HepG2 (cell line): Measurements from ENCODE around the gene AHR. TPM values are rescaled to one million over a fixed set of nuclear protein-coding genes. Genes with fewer than 3 reads are reported as not detected.
"Not testable (repeated sequence)": the region's sequence is repeated elsewhere in the genome, so short reads cannot be mapped to it uniquely, and the experiment has no call there.

Source experiments
- ATAC-seq: fragments of 200-7000 bp; cut with Tn5 transposase; 3 replicates; pipeline ENCODE4 v1.9.1; 2020; ENCODE audit warnings: mild to moderate bottlenecking, moderate library complexity
- BruUV-seq: library from RNA; stranded (reverse); fragments of 400-500 nt; replicated peaks from 2 replicates; lab custom pipeline; 2021; lab: Mats Ljungman, UMichigan
- CTCF ChIA-PET: fragments of 300-600 bp; formaldehyde crosslinking; extraction: SDS; loops from one replicate; lab custom pipeline; 2021; ENCODE audit warnings: low total read pairs, inconsistent platforms, low intra/inter-chr PET ratio; lab: Yijun Ruan, JAX
- POLR2A ChIA-PET: fragments of 350-600 bp; sonication (Branson Sonifier 250); formaldehyde crosslinking; loops from one replicate; lab custom pipeline; 2020; ENCODE audit warnings: antibody characterized with exemption, inconsistent platforms; lab: Yijun Ruan, JAX
- DNase-seq: peaks from one replicate; pipeline ENCODE4 v3.0.0-alpha.2; 2015; ENCODE audit warnings: low spot score
- FAIRE-seq: peaks from 3 replicates; lab custom pipeline; 2011; peaks lifted over from hg19 to GRCh38; lab: Jason Lieb, UNC
- H2AFZ ChIP-seq: one replicate; pipeline ENCODE4 v1.6.1; 2011; ENCODE audit warnings: low read length, inconsistent platforms
- H3K27ac ChIP-seq: fragments of 300-600 bp; 3 replicates; pipeline ENCODE4 v1.8.0; 2011; ENCODE audit warnings: mixed run types, mild to moderate bottlenecking, mixed read lengths, low read length, inconsistent platforms; ENCODE audit not compliant: insufficient read depth; ENCODE audit errors: extremely low read length
- H3K27me3 ChIP-seq, 2 experiments: fragments of 200-600 bp in 1 of 2; 2 replicates in 1 of 2; 3 replicates in 1 of 2; pipeline versions ENCODE4 v1.6.0 to v1.8.0; 2011; ENCODE audit warnings: low read length in 2 of 2, mild to moderate bottlenecking in 2 of 2, moderate library complexity in 2 of 2, inconsistent platforms in 1 of 2; ENCODE audit not compliant: insufficient read depth in 2 of 2, control insufficient read depth in 1 of 2
- H3K36me3 ChIP-seq, 2 experiments: fragments of 200-600 bp in 1 of 2; replicated peaks in 1 of 2; 2 replicates in 1 of 2; 3 replicates in 1 of 2; pipeline versions ENCODE4 v1.5.1 to v1.8.0; 2011; ENCODE audit warnings: low read length in 2 of 2, inconsistent platforms in 1 of 2; ENCODE audit not compliant: insufficient read depth in 2 of 2, control insufficient read depth in 1 of 2
- H3K4me1 ChIP-seq: 2 replicates; pipeline ENCODE4 v1.5.1; 2012; ENCODE audit warnings: low read length, inconsistent platforms; ENCODE audit not compliant: insufficient read depth
- H3K4me2 ChIP-seq: 2 replicates; pipeline ENCODE4 v1.6.0; 2011; ENCODE audit warnings: low read depth, low read length, inconsistent platforms
- H3K4me3 ChIP-seq, 3 experiments: fragments of 200-600 bp in 1 of 3; sonication (generic), shearing (Covaris generic) in 1 of 3; replicated peaks in 1 of 3; 2 replicates each; pipeline ENCODE4 v1.5.1; 2011 to 2016; ENCODE audit warnings: low read length in 3 of 3, inconsistent platforms in 2 of 3, low read depth in 2 of 3, mild to moderate bottlenecking in 2 of 3, control low read depth in 1 of 3, mixed read lengths in 1 of 3; ENCODE audit not compliant: insufficient read depth in 1 of 3
- H3K79me2 ChIP-seq: one replicate; pipeline ENCODE4 v1.6.1; 2011; ENCODE audit warnings: low read length, inconsistent platforms; ENCODE audit not compliant: insufficient read depth
- H3K9ac ChIP-seq: 2 replicates; pipeline ENCODE4 v1.6.0; 2011; ENCODE audit warnings: mild to moderate bottlenecking, low read depth, low read length, inconsistent platforms; ENCODE audit not compliant: insufficient read depth
- H3K9me3 ChIP-seq: 2 replicates; pipeline ENCODE4 v1.5.1; 2012; ENCODE audit warnings: mild to moderate bottlenecking, low read length
- H4K20me1 ChIP-seq: 2 replicates; pipeline ENCODE4 v1.6.0; 2011; ENCODE audit warnings: inconsistent platforms, mild to moderate bottlenecking, low read length, moderate library complexity; ENCODE audit not compliant: insufficient read depth
- NRL ChIP-seq: sonication (generic); formaldehyde crosslinking; IDR thresholded peaks from 2 replicates; pipeline ENCODE4 v1.5.0; 2020; ENCODE audit warnings: missing genetic modification reagents, mild to moderate bottlenecking, moderate library complexity, borderline replicate concordance
- ZFX ChIP-seq: sonication (generic); formaldehyde crosslinking; IDR thresholded peaks from 2 replicates; pipeline ENCODE4 v1.4.0; 2020; ENCODE audit warnings: mild to moderate bottlenecking, low read depth, missing genetic modification reagents, moderate library complexity
- ZFY ChIP-seq: sonication (generic); formaldehyde crosslinking; IDR thresholded peaks from 2 replicates; pipeline ENCODE4 v1.4.0; 2020; ENCODE audit warnings: missing genetic modification reagents
- ZNF256 ChIP-seq: sonication (generic); formaldehyde crosslinking; conservative IDR thresholded peaks from 2 replicates; pipeline ENCODE4 v1.4.0; 2020; ENCODE audit warnings: missing genetic modification reagents
- WGBS: methylation state at CpG from one replicate; pipeline ENCODE4 v1.1.6; 2017; ENCODE audit warnings: low lambda C conversion rate; 5-methylcytosine and 5-hydroxymethylcytosine counted together
- in situ Hi-C: cut with HindIII; loops from 2 replicates; pipeline ENCODE4 v1.10.0; 2017; ENCODE audit warnings: low pct_unique_long_range_greater_than_20kb; ENCODE audit not compliant: extremely low pct_ligation_motif_present
- intact Hi-C: fragments of 100-400 bp; cut with micrococcal nuclease; formaldehyde crosslinking; loops from one replicate; pipeline ENCODE4 v1.10.0; 2022; ENCODE audit not compliant: unreplicated experiment
- polyA plus RNA-seq, 8 experiments: library from polyadenylated mRNA; depleted of rRNA in 3 of 8; stranded (reverse) in 7 of 8; unstranded in 1 of 8; fragments of >200 nt; fragmentation: Illumina TruSeq in 4 of 8; extraction: Trizol in 4 of 8; gene quantifications; 2 replicates each; pipeline versions ENCODE4 v1.2.1 to v1.2.3, GENCODE V29; 2011 to 2016; ENCODE audit warnings: low read depth in 4 of 8, missing spikeins in 1 of 8, mixed read lengths in 1 of 8; ENCODE audit not compliant: insufficient read depth in 1 of 8
- total RNA-seq, 5 experiments: library from RNA; depleted of rRNA; stranded (reverse); fragments of >200 nt; fragmentation: Illumina TruSeq; extraction: Trizol; gene quantifications; 2 replicates each; pipeline ENCODE4 v1.2.3, GENCODE V29; 2016; ENCODE audit warnings: low read depth in 1 of 5

The AHR gene
- total and polyA plus RNA-seq, 2 of the 13 experiments (the other 11 are each of a cell fraction or from before 2014, with no cell fraction given), result 9.0 to 31.3 TPM

DNA sequence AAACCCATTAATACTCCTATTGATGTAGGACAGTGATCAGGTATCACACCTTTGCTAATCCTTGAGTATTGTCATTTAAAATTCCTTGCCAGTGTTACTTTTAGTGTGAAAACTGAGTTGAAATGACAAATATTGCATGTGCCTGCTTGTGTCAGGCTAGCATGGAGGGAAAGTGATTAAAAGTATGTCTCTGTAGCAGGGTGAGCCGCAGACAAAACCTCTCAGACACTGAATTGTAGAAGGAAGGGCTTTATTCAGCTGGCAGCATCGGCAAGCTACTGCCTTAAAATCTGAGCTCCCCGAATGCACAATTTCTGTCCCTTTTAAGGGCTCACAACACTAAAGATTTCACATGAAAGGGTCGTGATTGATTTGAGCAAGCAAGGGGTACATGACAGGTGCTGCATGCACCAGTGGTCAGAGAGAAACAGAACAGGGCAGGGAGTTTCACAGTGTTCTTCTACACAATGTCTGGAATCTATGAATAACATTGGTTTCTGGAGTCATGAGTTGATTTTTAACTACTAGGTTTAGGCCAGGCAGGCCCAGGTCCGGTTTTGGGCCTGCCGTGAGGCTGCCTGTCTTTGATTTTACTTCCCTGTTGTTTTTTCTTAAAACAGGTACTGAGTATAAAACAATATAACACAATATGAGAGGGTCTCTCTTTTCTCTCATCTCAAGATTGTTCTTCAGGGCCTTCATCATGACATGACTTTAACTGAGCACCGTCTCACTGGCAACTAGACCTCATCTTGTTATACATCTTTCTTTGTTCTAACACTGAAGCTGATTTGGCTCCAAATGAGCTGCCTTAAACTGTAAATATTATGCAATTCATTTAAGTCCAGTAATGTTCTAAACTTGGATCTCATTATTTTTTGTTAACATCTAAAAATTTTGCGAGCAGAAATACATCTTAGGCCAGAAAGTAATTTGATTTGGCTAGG, 84.2 kb downstream of the AHR start:
- CTCF ChIA-PET, H3K4me3 ChIP-seq, FAIRE-seq, BruUV-seq, DNase-seq, POLR2A ChIA-PET, H4K20me1 ChIP-seq, H3K79me2 ChIP-seq, in situ Hi-C loops, H3K27ac ChIP-seq, H3K9ac ChIP-seq: not testable (repeated sequence)
- H2AFZ ChIP-seq, result peak overlapping the region; percentile 74
- ATAC-seq, result peak; percentile 40; the same call in 1 of the 3 replicates
- 21% methylated on average over 8 of the region's 8 CpGs for WGBS
- peak; percentile 72; the same call in 1 of the 2 replicates for TF ChIP-seq ZNF256
- TF ChIP-seq ZFY (CRISPR knock-in tag), result peak; percentile 25; the same call in 1 of the 2 replicates
- TF ChIP-seq ZFX (CRISPR knock-in tag), result peak; percentile 52; the same call in 1 of the 2 replicates
- TF ChIP-seq, all 625 proteins: peak for 3; not testable (repeated sequence) for 622
- H3K9me3 ChIP-seq, H3K27me3 ChIP-seq, H3K36me3 ChIP-seq, intact Hi-C loops, H3K4me1 ChIP-seq: not testable (repeated sequence)
- H3K4me2 ChIP-seq, result peak overlapping the region; percentile 41

GRCh38 chr7:17384400-17384799, 85.9 kb downstream of the AHR start:
- no peak overlapping the region for H2AFZ ChIP-seq
- intact Hi-C loops, result no loop called here
- no peak overlapping the region for H3K4me2 ChIP-seq
- DNase-seq (no peak), FAIRE-seq (no peak), ATAC-seq (no peak)
- no peak overlapping the region for H3K4me3 ChIP-seq
- no peaks in the 10 kb centered on the region for H3K79me2 ChIP-seq
- WGBS, result 27% methylated on average over 1 of the region's 1 CpG
- no peaks in the 10 kb centered on the region for H4K20me1 ChIP-seq
- peaks cover 9% of the 10 kb centered on the region for H3K4me1 ChIP-seq
- TF ChIP-seq NRL (CRISPR knock-in tag), result no peak
- H3K27ac ChIP-seq, result no peak overlapping the region
- H3K27me3 ChIP-seq, result no peaks in the 10 kb centered on the region; a peak in 1 of 5 replicates
- POLR2A ChIA-PET, result no interaction called here
- CTCF ChIA-PET, result no interaction called here
- no TSS peak for BruUV-seq
- H3K9me3 ChIP-seq, result no peaks in the 10 kb centered on the region
- no peak overlapping the region for H3K9ac ChIP-seq
- no peaks in the 10 kb centered on the region for H3K36me3 ChIP-seq
- in situ Hi-C loops, result no loop called here
